ENCODE data around the gene OR6N1. TPM values are rescaled to one million over a fixed set of nuclear protein-coding genes. Genes with fewer than 3 reads are reported as not detected.

OR6N1 gene
- total RNA-seq, 2 donors from 2014 or later: not detected

DNA sequence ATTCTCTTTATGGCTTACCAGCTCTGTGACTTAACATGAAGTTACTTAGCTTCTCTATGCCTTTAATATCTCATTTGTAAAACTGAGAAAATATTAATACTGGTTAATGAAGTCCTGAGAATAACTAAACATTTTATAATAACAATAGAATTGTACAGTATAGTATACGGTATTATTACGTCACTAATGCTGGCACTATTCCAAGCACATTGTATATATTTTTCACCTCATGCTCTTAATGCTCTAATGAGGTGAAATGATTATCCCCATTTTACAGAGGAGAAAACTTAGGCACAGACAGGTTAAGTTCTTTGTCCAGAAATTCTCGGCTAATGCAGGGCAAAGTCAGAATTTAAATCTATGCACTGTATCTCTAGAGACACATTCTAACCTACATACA is 52.3 kb downstream of the OR6N1 start:
- DNase-seq (ENCODE audit: low spot score) (no peak), ATAC-seq (ENCODE audit: insufficient number of reproducible peaks, low FRiP score, low read depth) (no peak)
- Histone ChIP-seq H3K4me1 (ENCODE audit: control insufficient read depth in 1 of 2, low read depth in 2 of 2) (no peaks in the 10 kb centered on the region), H3K27ac (no peak overlapping the region), H3K9me3 (no peaks in the 10 kb centered on the region), H3K4me3 (no peak overlapping the region), H3K27me3 (replicated peaks; ENCODE audit: insufficient read depth) (no peaks in the 10 kb centered on the region), H3K36me3 (no peaks in the 10 kb centered on the region)
- TF ChIP-seq, protein P1, sequence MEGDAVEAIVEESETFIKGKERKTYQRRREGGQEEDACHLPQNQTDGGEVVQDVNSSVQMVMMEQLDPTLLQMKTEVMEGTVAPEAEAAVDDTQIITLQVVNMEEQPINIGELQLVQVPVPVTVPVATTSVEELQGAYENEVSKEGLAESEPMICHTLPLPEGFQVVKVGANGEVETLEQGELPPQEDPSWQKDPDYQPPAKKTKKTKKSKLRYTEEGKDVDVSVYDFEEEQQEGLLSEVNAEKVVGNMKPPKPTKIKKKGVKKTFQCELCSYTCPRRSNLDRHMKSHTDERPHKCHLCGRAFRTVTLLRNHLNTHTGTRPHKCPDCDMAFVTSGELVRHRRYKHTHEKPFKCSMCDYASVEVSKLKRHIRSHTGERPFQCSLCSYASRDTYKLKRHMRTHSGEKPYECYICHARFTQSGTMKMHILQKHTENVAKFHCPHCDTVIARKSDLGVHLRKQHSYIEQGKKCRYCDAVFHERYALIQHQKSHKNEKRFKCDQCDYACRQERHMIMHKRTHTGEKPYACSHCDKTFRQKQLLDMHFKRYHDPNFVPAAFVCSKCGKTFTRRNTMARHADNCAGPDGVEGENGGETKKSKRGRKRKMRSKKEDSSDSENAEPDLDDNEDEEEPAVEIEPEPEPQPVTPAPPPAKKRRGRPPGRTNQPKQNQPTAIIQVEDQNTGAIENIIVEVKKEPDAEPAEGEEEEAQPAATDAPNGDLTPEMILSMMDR (IDR thresholded peaks at IDR 0.05): no peak

DNA sequence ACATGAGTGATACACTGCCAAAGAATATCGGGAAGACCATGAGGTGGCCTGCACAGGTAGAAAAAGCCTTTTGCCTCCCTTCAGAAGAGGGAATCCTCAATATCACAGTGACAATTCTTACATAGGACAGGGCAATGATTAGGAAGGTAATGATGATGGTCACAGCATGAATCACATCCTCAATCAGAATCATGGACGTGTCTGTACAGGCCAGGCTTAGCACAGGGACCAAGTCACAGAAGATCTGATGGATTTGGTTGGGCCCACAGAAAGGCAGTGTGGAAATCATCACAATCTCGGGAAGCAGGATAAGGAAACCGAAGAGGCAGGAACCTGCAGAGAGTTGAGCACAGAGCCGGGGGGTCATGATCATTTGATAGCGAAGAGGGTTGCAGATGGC is 54.7 kb downstream of the OR6N1 start:
- no peak for ATAC-seq (ENCODE audit: insufficient number of reproducible peaks, low FRiP score, low read depth)
- no peaks in the 10 kb centered on the region for H3K27me3 ChIP-seq (replicated peaks; ENCODE audit: insufficient read depth)
- H3K27ac ChIP-seq: no peak overlapping the region
- no peaks in the 10 kb centered on the region for H3K9me3 ChIP-seq
- TF ChIP-seq, protein P1 (IDR thresholded peaks at IDR 0.05): no peak
- no peaks in the 10 kb centered on the region for H3K36me3 ChIP-seq
- no peak overlapping the region for H3K4me3 ChIP-seq
- no peaks in the 10 kb centered on the region for H3K4me1 ChIP-seq (ENCODE audit: control insufficient read depth in 1 of 2, low read depth in 2 of 2)
- no peak for DNase-seq (ENCODE audit: low spot score)

DNA sequence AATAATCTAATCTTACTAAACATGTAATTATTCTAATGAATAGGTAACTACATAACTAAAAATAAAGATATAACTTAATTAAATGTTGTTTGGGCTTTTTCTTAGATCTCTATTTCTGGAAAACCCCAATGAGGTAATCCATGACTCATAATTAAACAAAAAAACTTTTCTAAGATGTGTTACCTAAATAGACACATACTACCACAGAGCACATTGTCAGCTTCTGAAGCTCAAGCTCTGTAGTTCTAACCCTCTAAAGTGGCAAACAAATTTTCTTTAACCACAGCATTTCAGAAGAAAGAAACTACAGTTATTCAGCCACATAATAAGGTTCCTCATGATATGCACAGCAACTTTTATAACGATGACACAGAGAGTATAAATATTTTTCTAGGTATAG is 55.7 kb downstream of the OR6N1 start:
- no peaks in the 10 kb centered on the region for H3K4me1 ChIP-seq (ENCODE audit: control insufficient read depth in 1 of 2, low read depth in 2 of 2)
- ATAC-seq (ENCODE audit: insufficient number of reproducible peaks, low FRiP score, low read depth) (no peak), DNase-seq (ENCODE audit: low spot score) (no peak)
- H3K36me3 ChIP-seq: no peaks in the 10 kb centered on the region
- no peaks in the 10 kb centered on the region for H3K9me3 ChIP-seq
- H3K4me3 ChIP-seq: no peak overlapping the region
- TF ChIP-seq, protein P1 (IDR thresholded peaks at IDR 0.05): no peak
- no peaks in the 10 kb centered on the region for H3K27me3 ChIP-seq (replicated peaks; ENCODE audit: insufficient read depth)
- no peak overlapping the region for H3K27ac ChIP-seq

DNA sequence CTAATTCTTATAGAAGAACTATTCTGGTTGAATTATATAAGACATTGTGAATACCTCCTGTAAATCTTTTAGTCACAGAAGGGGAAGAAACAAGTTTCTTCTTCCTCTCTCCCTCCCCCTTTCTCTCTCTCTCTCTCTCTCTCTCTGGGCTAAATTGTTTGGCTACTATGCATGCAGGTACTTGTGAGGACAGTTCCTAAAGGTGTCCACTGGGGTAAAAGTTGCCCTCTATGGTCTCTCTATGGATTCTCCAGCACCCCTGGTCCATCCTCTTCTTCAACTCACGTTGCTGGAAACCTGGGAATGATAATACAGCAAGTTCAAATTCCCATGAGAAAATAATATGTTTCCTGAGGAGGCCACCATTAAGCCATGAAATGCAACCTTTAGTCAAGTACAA is 57.2 kb downstream of the OR6N1 start:
- no peak overlapping the region for H3K4me3 ChIP-seq
- H3K36me3 ChIP-seq: no peaks in the 10 kb centered on the region
- ATAC-seq (ENCODE audit: insufficient number of reproducible peaks, low FRiP score, low read depth) (no peak), DNase-seq (ENCODE audit: low spot score) (no peak)
- H3K4me1 ChIP-seq (ENCODE audit: control insufficient read depth in 1 of 2, low read depth in 2 of 2): no peaks in the 10 kb centered on the region
- TF ChIP-seq, protein P1 (IDR thresholded peaks at IDR 0.05): no peak
- H3K27me3 ChIP-seq (replicated peaks; ENCODE audit: insufficient read depth): no peaks in the 10 kb centered on the region
- no peak overlapping the region for H3K27ac ChIP-seq
- H3K9me3 ChIP-seq: no peaks in the 10 kb centered on the region

Other genes starting within 250 kb of the OR6N1 start
- gene OR6Y1, start 217.8 kb downstream of the OR6N1 start, total RNA-seq: not detected
- not detected for gene OR6P1, start 201.6 kb downstream of the OR6N1 start, total RNA-seq
- not detected for gene OR10X1, start 192.3 kb downstream of the OR6N1 start, total RNA-seq
- not detected for gene OR10Z1, start 166.9 kb downstream of the OR6N1 start, total RNA-seq
- gene SPTA1, start 85.5 kb downstream of the OR6N1 start, total RNA-seq: not detected
- not detected for gene OR6K2, start 71.5 kb downstream of the OR6N1 start, total RNA-seq
- not detected for gene OR6K3, start 51.5 kb downstream of the OR6N1 start, total RNA-seq
- gene OR6K6, start 17.5 kb downstream of the OR6N1 start, total RNA-seq: not detected
- gene OR6N2, start 9.0 kb upstream of the OR6N1 start, total RNA-seq: not detected
- gene MNDA, start 59.2 kb upstream of the OR6N1 start, total RNA-seq: 10 to 100 TPM; 11.0 to 12.7 TPM
- 1 to 10 TPM; 2.8 to 6.5 TPM for gene PYHIN1, start 159.4 kb upstream of the OR6N1 start, total RNA-seq
- gene IFI16, start 237.7 kb upstream of the OR6N1 start, total RNA-seq: 100 to 1,000 TPM in 1 of 2 donors, 10 to 100 TPM in 1; 65.4 to 182 TPM